Neural cell (in vitro differentiated cells): Measurements from ENCODE around the gene ARL13B. TPM values are rescaled to one million over a fixed set of nuclear protein-coding genes. Genes with fewer than 3 reads are reported as not detected.
"Not testable (repeated sequence)": the region's sequence is repeated elsewhere in the genome, so short reads cannot be mapped to it uniquely, and the experiment has no call there.

Source experiments
- H2AFZ ChIP-seq: fragments of 200-600, 300-800 bp; sonication (generic), shearing (Covaris generic); 2 replicates; pipeline ENCODE4 v1.6.0; 2014; ENCODE audit warnings: low read depth, mild to moderate bottlenecking, antibody characterized with exemption, low read length, moderate library complexity
- H3F3A ChIP-seq: fragments of 200-600 bp; shearing (Covaris generic); 2 replicates; pipeline ENCODE4 v1.6.1; 2016; ENCODE audit warnings: mild to moderate bottlenecking, moderate library complexity, mixed read lengths, antibody characterized with exemption, low read length; ENCODE audit not compliant: insufficient read depth, poor library complexity, severe bottlenecking
- H3K27ac ChIP-seq: fragments of 200-600, 300-800 bp; sonication (generic), shearing (Covaris generic); 2 replicates; pipeline ENCODE4 v1.5.1; 2014; ENCODE audit warnings: mild to moderate bottlenecking, low read length, moderate library complexity
- H3K27me3 ChIP-seq: fragments of 300-800, 200-600 bp; sonication (generic), shearing (Covaris generic); 2 replicates; pipeline ENCODE4 v1.6.0; 2014; ENCODE audit warnings: mild to moderate bottlenecking, low read depth, low read length, moderate library complexity; ENCODE audit not compliant: insufficient read depth
- H3K36me3 ChIP-seq: fragments of 300-800, 200-600 bp; sonication (generic), shearing (Covaris generic); 2 replicates; pipeline ENCODE4 v1.5.1; 2014; ENCODE audit warnings: mild to moderate bottlenecking, antibody characterized with exemption, low read length, moderate library complexity; ENCODE audit not compliant: insufficient read depth
- H3K4me2 ChIP-seq: fragments of 300-800, 200-600 bp; sonication (generic), shearing (Covaris generic); 2 replicates; pipeline ENCODE4 v1.6.0; 2014; ENCODE audit warnings: mild to moderate bottlenecking, low read length
- H3K4me3 ChIP-seq: fragments of 300-800, 200-600 bp; sonication (generic), shearing (Covaris generic); 2 replicates; pipeline ENCODE4 v1.5.1; 2014; ENCODE audit warnings: mild to moderate bottlenecking, low read length, moderate library complexity
- H3K79me2 ChIP-seq: fragments of 200-600 bp; shearing (Covaris generic); replicated peaks from 2 replicates; pipeline ENCODE4 v1.6.0; 2014; ENCODE audit warnings: mild to moderate bottlenecking, low read length, moderate library complexity; ENCODE audit not compliant: insufficient read depth
- H3K9ac ChIP-seq: fragments of 300-800, 200-600 bp; sonication (generic), shearing (Covaris generic); 2 replicates; pipeline ENCODE4 v1.6.1; 2016; ENCODE audit warnings: mild to moderate bottlenecking, low read length, mixed read lengths
- H3K9me2 ChIP-seq: fragments of 200-600 bp; shearing (Covaris generic); 2 replicates; pipeline ENCODE4 v1.6.1; 2016; ENCODE audit warnings: mild to moderate bottlenecking, low read length, mixed read lengths; ENCODE audit not compliant: insufficient read depth
- H3K9me3 ChIP-seq: fragments of 200-600, 300-800 bp; sonication (generic), shearing (Covaris generic); 2 replicates; pipeline ENCODE4 v1.6.1; 2016; ENCODE audit warnings: mild to moderate bottlenecking, mixed run types, low read length, moderate library complexity, mixed read lengths
- H4K20me1 ChIP-seq: fragments of 200-600 bp; shearing (Covaris generic); 2 replicates; pipeline ENCODE4 v1.6.1; 2016; ENCODE audit warnings: mild to moderate bottlenecking, mixed run types; ENCODE audit not compliant: insufficient read depth
- EP300 ChIP-seq: fragments of 450-650 bp; conservative IDR thresholded peaks from 2 replicates; pipeline ENCODE4 v1.6.1; 2014; ENCODE audit warnings: antibody characterized with exemption, mild to moderate bottlenecking, moderate library complexity; ENCODE audit not compliant: poor library complexity, severe bottlenecking
- EZH2 ChIP-seq: fragments of 200-600, 300-800 bp; shearing (Covaris generic), sonication (generic); IDR thresholded peaks from 2 replicates; pipeline ENCODE4 v1.6.1; 2014; ENCODE audit warnings: antibody characterized with exemption, low read length, borderline replicate concordance, mild to moderate bottlenecking; ENCODE audit not compliant: insufficient read depth, poor library complexity, severe bottlenecking
- MXI1 ChIP-seq: fragments of 450-650 bp; conservative IDR thresholded peaks from 2 replicates; pipeline ENCODE4 v1.6.1; 2014; ENCODE audit warnings: antibody characterized with exemption, mild to moderate bottlenecking; ENCODE audit not compliant: poor library complexity, severe bottlenecking
- POLR2AphosphoS5 ChIP-seq: IDR thresholded peaks from 2 replicates; pipeline ENCODE4 v1.6.1; 2012
- RAD21 ChIP-seq: fragments of 450-650 bp; conservative IDR thresholded peaks from 2 replicates; pipeline ENCODE4 v1.6.1; 2014; ENCODE audit warnings: antibody characterized with exemption, mild to moderate bottlenecking, moderate library complexity
- SMC3 ChIP-seq: fragments of 450-650 bp; conservative IDR thresholded peaks from 2 replicates; pipeline ENCODE4 v1.6.1; 2014; ENCODE audit warnings: antibody characterized with exemption, mild to moderate bottlenecking, moderate library complexity; ENCODE audit not compliant: poor library complexity
- TAF1 ChIP-seq: IDR thresholded peaks from 2 replicates; pipeline ENCODE4 v1.6.1; 2012; ENCODE audit warnings: low read depth
- polyA plus RNA-seq: library from polyadenylated mRNA; depleted of rRNA; stranded (reverse); fragments of >200 nt; gene quantifications from 2 replicates; pipeline ENCODE4 v1.2.3, GENCODE V29; 2014
- TF ChIP-seq, protein P1 (sequence below): IDR thresholded peaks from 2 replicates; pipeline ENCODE4 v1.6.1; 2012; ENCODE audit warnings: borderline replicate concordance
- TF ChIP-seq, protein P2 (sequence below): fragments of 450-650 bp; IDR thresholded peaks from 2 replicates; pipeline ENCODE4 v1.5.1; 2014; ENCODE audit warnings: antibody characterized with exemption, mild to moderate bottlenecking, moderate library complexity; ENCODE audit not compliant: poor library complexity, severe bottlenecking

The ARL13B gene
- polyA plus RNA-seq, 1 donor from 2014 or later: 13.7 TPM

DNA sequence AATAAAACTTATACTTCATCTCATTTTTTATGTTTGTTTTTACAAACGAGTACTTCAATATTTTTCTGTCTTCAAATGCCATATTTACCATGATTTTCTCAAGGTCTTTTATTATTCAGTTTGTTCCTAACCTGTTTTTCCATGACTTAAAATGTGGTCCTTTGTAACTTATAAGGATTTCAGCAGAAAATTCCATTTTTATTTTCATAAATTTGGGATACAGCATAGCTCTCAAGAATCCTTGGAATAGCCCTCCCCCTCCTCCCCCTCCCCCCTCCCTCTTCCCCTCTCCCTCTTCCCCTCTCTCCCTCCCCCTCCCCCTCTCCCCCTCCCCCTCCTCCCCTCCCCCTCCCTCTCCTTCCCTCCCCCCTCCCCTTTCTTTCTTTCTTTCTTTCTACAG, 63.3 kb downstream of the ARL13B start:
- H3K9me3 ChIP-seq: no peaks in the 10 kb centered on the region
- H3K79me2 ChIP-seq: no peaks in the 10 kb centered on the region
- no peak overlapping the region for H3K4me2 ChIP-seq
- H3K4me3 ChIP-seq: no peak overlapping the region
- H3K9me2 ChIP-seq: no peaks in the 10 kb centered on the region
- no peak overlapping the region for H3K9ac ChIP-seq
- no peaks in the 10 kb centered on the region for H4K20me1 ChIP-seq
- TF ChIP-seq SMC3 (no peak), EZH2 (no peak), TAF1 (no peak), RAD21 (no peak), MXI1 (no peak), EP300 (no peak), POLR2AphosphoS5 (no peak)
- TF ChIP-seq, protein P1, sequence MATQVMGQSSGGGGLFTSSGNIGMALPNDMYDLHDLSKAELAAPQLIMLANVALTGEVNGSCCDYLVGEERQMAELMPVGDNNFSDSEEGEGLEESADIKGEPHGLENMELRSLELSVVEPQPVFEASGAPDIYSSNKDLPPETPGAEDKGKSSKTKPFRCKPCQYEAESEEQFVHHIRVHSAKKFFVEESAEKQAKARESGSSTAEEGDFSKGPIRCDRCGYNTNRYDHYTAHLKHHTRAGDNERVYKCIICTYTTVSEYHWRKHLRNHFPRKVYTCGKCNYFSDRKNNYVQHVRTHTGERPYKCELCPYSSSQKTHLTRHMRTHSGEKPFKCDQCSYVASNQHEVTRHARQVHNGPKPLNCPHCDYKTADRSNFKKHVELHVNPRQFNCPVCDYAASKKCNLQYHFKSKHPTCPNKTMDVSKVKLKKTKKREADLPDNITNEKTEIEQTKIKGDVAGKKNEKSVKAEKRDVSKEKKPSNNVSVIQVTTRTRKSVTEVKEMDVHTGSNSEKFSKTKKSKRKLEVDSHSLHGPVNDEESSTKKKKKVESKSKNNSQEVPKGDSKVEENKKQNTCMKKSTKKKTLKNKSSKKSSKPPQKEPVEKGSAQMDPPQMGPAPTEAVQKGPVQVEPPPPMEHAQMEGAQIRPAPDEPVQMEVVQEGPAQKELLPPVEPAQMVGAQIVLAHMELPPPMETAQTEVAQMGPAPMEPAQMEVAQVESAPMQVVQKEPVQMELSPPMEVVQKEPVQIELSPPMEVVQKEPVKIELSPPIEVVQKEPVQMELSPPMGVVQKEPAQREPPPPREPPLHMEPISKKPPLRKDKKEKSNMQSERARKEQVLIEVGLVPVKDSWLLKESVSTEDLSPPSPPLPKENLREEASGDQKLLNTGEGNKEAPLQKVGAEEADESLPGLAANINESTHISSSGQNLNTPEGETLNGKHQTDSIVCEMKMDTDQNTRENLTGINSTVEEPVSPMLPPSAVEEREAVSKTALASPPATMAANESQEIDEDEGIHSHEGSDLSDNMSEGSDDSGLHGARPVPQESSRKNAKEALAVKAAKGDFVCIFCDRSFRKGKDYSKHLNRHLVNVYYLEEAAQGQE: no peak
- TF ChIP-seq, protein P2, sequence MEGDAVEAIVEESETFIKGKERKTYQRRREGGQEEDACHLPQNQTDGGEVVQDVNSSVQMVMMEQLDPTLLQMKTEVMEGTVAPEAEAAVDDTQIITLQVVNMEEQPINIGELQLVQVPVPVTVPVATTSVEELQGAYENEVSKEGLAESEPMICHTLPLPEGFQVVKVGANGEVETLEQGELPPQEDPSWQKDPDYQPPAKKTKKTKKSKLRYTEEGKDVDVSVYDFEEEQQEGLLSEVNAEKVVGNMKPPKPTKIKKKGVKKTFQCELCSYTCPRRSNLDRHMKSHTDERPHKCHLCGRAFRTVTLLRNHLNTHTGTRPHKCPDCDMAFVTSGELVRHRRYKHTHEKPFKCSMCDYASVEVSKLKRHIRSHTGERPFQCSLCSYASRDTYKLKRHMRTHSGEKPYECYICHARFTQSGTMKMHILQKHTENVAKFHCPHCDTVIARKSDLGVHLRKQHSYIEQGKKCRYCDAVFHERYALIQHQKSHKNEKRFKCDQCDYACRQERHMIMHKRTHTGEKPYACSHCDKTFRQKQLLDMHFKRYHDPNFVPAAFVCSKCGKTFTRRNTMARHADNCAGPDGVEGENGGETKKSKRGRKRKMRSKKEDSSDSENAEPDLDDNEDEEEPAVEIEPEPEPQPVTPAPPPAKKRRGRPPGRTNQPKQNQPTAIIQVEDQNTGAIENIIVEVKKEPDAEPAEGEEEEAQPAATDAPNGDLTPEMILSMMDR: no peak
- no peaks in the 10 kb centered on the region for H3F3A ChIP-seq
- H3K36me3 ChIP-seq: peaks cover 10% of the 10 kb centered on the region
- H3K27me3 ChIP-seq: no peaks in the 10 kb centered on the region
- H2AFZ ChIP-seq: no peak overlapping the region
- no peak overlapping the region for H3K27ac ChIP-seq

DNA sequence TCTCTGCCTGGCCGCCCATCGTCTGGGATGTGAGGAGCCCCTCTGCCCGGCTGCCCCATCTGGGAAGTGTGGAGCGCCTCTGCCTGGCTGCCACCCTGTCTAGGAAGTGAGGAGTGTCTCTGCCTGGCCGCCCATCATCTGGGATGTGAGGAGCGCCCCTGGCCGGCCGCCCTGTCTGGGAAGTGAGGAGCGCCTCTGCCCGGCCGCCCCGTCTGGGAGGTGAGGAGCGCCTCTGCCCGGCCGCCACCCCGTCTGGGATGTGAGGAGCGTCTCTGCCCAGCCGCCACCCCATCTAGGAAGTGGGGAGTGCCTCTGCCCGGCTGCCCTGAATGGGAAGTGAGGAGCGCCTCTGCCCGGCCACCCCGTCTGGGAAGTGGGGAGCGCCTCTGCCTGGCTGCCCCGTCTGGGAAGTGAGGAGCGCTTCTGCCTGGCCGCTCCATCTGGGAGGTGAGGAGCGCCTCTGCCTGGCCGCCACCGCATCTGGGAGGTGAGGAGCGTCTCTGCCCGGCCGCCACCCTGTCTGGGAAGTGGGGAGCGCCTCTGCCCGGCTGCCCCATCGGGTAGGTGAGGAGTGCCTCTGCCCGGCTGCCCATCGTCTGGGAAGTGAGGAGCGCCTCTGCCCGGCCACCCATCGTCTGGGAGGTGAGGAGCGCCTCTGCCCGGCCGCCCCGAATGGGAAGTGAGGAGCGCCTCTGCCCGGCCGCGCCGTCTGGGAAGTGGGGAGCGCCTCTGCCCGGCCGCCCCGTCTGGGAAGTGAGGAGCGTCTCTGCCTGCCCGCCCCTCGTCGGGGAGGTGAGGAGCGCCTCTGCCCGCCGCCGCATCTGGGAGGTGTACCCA, 64.4 kb downstream of the ARL13B start:
- not testable (repeated sequence) for H2AFZ ChIP-seq, H3K27me3 ChIP-seq, H3K9ac ChIP-seq, H3K4me2 ChIP-seq, H3K36me3 ChIP-seq, H3K79me2 ChIP-seq, H3K4me3 ChIP-seq, H3K27ac ChIP-seq, H4K20me1 ChIP-seq, H3F3A ChIP-seq, H3K9me3 ChIP-seq, H3K9me2 ChIP-seq
